KBM-7 (cell line): ENCODE measurements around the gene GBP6.
"Not testable (repeated sequence)": the region's sequence is repeated elsewhere in the genome, so short reads cannot be mapped to it uniquely, and the experiment has no call there.

Source experiments
- DNase-seq: peaks from one replicate; pipeline ENCODE4 v3.0.0-alpha.2; 2015
- in situ Hi-C: fragments of 300-500 bp; cut with MboI; formaldehyde crosslinking; loops from 2 replicates; pipeline ENCODE4 v1.14.3; 2020; ENCODE audit warnings: low sequenced_read_pairs, low pct_unique_long_range_greater_than_20kb, mixed read lengths

GBP6 gene

GRCh38 chr1:89361681-89362080 lies 2.2 kb upstream of the GBP6 start:
- in situ Hi-C loops, result loop anchor here (25.0 kb wide), 1 partner anchor 349 kb away; the partner anchor contains the start of gene GBP3
- DNase-seq, result no peak

GRCh38 chr1:89363196-89363595 lies 663 bp upstream of the GBP6 start:
- DNase-seq, result no peak
- in situ Hi-C loops, result loop anchor here (25.0 kb wide), 1 partner anchor 351 kb away; the partner anchor contains the start of gene GBP3

- in situ Hi-C loops, result loop anchor here (25.0 kb wide), 1 partner anchor 353 kb away; the partner anchor contains the start of gene GBP3
- no peak for DNase-seq
Observed at GRCh38 chr1:89364954-89365550, 1.2 kb downstream of the GBP6 start.

GRCh38 chr1:89367221-89367620 lies 3.4 kb downstream of the GBP6 start:
- in situ Hi-C loops, result loop anchor here (25.0 kb wide), 1 partner anchor 355 kb away; the partner anchor contains the start of gene GBP3
- no peak for DNase-seq

- no peak for DNase-seq
- in situ Hi-C loops, result loop anchor here (25.0 kb wide), 1 partner anchor 357 kb away; the partner anchor contains the start of gene GBP3
Observed at GRCh38 chr1:89369331-89369730, 5.5 kb downstream of the GBP6 start.

GRCh38 chr1:89373810-89374209 lies 10.0 kb downstream of the GBP6 start:
- not testable (repeated sequence) for DNase-seq
- in situ Hi-C loops, result loop anchor here (25.0 kb wide), 1 partner anchor 362 kb away; the partner anchor contains the start of gene GBP3

GRCh38 chr1:89378001-89378400 lies 14.1 kb downstream of the GBP6 start:
- no peak for DNase-seq
- in situ Hi-C loops, result no loop called here

GRCh38 chr1:89381618-89382017 lies 17.8 kb downstream of the GBP6 start:
- in situ Hi-C loops, result no loop called here
- DNase-seq, result no peak

- in situ Hi-C loops, result no loop called here
- no peak for DNase-seq
Observed at GRCh38 chr1:89382479-89382878, 18.6 kb downstream of the GBP6 start.

- in situ Hi-C loops, result no loop called here
Observed at GRCh38 chr1:89383185-89383584, 19.3 kb downstream of the GBP6 start.

GRCh38 chr1:89390707-89391106 lies 26.8 kb downstream of the GBP6 start:
- DNase-seq, result no peak
- in situ Hi-C loops, result no loop called here

More at GRCh38 chr1:89383185-89383584, 19.3 kb downstream of the GBP6 start:
- no peak for DNase-seq

- no peak for DNase-seq
- in situ Hi-C loops, result no loop called here
Observed at GRCh38 chr1:89391686-89392085, 27.8 kb downstream of the GBP6 start.

GRCh38 chr1:89394851-89395250 lies 31.0 kb downstream of the GBP6 start:
- no peak for DNase-seq
- in situ Hi-C loops, result no loop called here

GRCh38 chr1:89396902-89397301 lies 33.0 kb downstream of the GBP6 start:
- DNase-seq, result no peak
- in situ Hi-C loops, result no loop called here

- in situ Hi-C loops, result no loop called here
- DNase-seq, result no peak
Observed at GRCh38 chr1:89405275-89405929, 41.5 kb downstream of the GBP6 start.

GRCh38 chr1:89407360-89407759 lies 43.5 kb downstream of the GBP6 start:
- DNase-seq, result no peak
- in situ Hi-C loops, result no loop called here

GRCh38 chr1:89407768-89408167 lies 43.9 kb downstream of the GBP6 start:
- DNase-seq, in situ Hi-C loops: not testable (repeated sequence)

GRCh38 chr1:89425056-89425455 lies 61.2 kb downstream of the GBP6 start:
- DNase-seq, result no peak
- in situ Hi-C loops, result no loop called here

- DNase-seq, result no peak
- in situ Hi-C loops, result no loop called here
Observed at GRCh38 chr1:89429062-89429461, 65.2 kb downstream of the GBP6 start.

GRCh38 chr1:89429681-89430080 lies 65.8 kb downstream of the GBP6 start:
- in situ Hi-C loops, DNase-seq: not testable (repeated sequence)
